SH-SY5Y (cell line): ENCODE measurements around the gene GOLGA6L1.
"Not testable (repeated sequence)": the region's sequence is repeated elsewhere in the genome, so short reads cannot be mapped to it uniquely, and the experiment has no call there.

Experiments
- GATA2 ChIP-seq: IDR thresholded peaks from 2 replicates; pipeline ENCODE4 v1.6.1; 2011; ENCODE audit warnings: mild to moderate bottlenecking, low read depth, low read length
- GATA3 ChIP-seq: IDR thresholded peaks from 2 replicates; pipeline ENCODE4 v1.6.1; 2011; ENCODE audit warnings: low read depth, mild to moderate bottlenecking, low read length, moderate library complexity

Gene GOLGA6L1, protein sequence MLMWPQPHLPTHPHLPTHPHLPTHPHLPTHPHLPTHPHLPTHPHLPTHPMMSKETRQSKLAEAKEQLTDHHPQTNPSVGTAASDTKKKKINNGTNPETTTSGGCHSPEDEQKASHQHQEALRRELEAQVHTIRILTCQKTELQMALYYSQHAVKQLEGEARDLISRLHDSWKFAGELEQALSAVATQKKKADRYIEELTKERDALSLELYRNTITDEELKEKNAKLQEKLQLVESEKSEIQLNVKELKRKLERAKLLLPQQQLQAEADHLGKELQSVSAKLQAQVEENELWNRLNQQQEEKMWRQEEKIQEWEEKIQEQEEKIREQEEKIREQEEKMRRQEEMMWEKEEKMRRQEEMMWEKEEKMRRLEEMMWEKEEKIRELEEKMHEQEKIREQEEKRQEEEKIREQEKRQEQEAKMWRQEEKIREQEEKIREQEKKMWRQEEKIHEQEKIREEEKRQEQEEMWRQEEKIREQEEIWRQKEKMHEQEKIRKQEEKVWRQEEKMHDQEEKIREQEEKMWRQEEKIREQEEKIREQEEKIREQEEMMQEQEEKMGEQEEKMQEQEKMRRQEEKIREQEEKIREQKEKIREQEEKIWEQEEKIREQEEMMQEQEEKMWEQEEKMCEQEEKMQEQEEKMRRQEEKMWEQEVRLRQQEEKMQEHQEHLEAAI

DNA sequence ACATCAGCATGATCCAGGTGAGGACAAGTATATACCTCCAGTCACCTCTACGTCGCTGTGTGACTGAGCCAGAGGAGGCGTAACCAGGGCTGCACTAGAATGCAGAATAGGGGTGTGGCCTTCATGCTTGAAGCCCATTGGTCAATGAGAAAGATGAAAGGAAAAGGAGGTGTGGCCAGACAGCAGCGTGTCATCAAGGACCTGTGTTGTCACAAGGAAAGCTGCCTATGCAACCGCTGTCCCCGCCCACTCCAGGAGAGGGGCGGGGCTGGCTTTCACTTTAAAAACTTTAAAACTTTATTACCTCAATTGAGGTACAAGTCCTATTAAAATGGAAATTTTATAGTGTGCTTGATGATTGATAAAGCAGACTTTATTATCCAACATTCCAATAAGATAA, at the start of gene GOLGA6L1:
Gene GOLGA6L1, minus strand, starts transcription at position 101 of the 400 bp plus-strand sequence. Its CDS starts 91 bp downstream, at position 10.
- not testable (repeated sequence) for TF ChIP-seq GATA2, GATA3

DNA sequence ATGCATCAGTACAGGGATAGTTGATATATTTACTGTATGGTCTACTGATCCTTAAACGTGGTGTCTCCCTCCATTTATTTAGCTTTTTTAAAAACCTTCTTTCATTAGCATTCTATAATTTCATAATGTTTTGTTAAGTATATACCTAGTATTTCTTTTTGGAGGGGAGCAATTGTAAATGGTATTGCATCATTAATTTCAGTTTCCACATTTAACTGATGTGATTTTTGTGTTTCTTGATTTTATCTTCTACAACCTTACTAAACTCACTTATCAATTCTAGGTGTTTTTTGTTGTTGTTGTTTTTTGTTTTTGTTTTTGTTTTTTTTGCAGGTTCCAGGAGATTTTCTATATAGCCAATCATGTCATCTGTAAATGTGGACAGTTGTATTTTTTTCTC, 18.4 kb downstream of the GOLGA6L1 start:
- no peak for TF ChIP-seq GATA3
- no peak for TF ChIP-seq GATA2

DNA sequence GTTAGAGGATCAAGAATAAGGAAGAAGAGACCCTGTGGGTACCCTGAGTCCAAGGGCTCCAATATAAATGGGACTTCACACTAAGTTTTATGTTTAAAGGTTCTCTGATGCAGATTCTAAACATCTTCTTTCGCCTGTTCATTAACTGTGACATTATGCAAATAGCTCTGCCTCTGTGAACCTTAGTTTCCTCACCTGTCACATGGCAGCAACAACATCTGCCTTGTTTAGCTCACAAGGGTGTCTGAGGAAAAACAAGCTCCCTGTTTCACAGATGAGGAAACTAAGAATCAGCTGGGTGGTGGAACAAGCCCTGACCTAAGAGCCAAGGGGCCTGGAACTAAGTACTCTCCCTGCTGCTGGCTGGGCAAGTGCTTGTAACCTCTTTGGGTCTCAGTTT, 40.8 kb downstream of the GOLGA6L1 start:
- TF ChIP-seq GATA3 = no peak
- no peak for TF ChIP-seq GATA2

DNA sequence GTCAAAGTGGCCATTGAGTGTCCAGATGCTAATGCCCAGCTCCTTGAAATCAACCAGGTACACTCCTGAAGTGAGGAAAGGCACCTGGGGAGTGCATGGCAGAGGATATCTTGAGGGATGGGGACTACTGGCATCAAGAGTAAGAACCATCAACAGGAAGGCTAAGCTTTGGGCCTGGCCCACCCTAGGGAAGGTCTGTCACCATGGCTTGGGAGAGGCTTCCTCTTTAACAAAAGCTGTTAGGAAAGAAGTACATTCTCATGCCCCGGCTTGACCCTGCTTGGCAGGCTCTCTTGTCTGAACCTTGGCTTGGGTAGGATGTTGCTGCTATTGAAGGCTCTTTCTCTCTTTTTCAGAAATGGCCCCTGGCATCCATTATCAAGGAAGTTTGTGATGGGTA, 53.5 kb downstream of the GOLGA6L1 start:
- no peak for TF ChIP-seq GATA2
- no peak for TF ChIP-seq GATA3

DNA sequence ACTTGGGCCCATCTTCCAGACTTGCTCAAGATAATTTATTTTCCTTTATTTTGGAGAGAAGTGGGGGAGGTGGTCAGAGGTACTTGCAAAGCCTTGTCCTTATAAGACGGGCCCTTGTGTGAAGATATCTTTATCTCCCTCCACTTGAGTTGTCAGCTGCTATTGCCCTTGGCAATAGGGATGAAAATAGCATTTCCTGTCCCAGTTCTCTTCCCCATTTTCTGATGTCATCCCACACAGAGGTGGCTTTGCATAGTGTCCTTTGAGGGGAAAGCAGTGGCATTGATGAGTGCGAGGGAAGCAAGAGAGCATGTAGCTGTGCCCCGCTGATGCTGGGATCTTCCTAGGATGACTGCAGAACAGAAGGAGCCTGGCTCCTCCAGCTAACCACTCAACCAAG, 55.4 kb downstream of the GOLGA6L1 start:
- TF ChIP-seq GATA2 = no peak

DNA sequence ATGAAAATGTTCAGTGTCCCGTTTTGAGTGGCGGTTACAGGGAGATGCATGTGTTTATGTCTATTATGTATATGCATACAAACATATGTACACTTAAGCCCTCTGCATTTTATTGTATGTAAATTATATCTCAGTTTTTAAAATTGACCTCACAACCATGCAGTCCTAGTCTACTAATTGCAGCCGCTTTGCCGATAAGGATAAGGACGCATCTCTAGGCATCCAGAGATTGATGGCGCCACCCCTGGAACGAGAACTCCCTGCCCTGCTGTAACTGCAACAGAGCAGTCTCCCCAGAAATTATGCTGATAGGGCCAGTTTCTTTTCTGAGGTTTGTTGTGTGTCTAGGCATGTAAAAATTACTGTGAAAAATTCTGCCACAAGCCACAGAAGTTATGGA, 56.9 kb downstream of the GOLGA6L1 start:
- TF ChIP-seq GATA3 (no peak), GATA2 (no peak)
